OCI-LY3 (cell line): ENCODE data around the gene SYNE1.

Experiments used
- H2AFZ ChIP-seq: fragments of 200-600, 300-600 bp; shearing (Covaris generic); 2 replicates; pipeline ENCODE4 v1.6.0; 2014; ENCODE audit warnings: antibody characterized with exemption, low read depth, low read length
- H3K27ac ChIP-seq: fragments of 200-600, 300-600 bp; sonication (generic); 2 replicates; pipeline ENCODE4 v1.5.1; 2014; ENCODE audit warnings: mild to moderate bottlenecking, low read length, moderate library complexity, mixed read lengths
- H3K27me3 ChIP-seq: fragments of 200-600, 300-600 bp; sonication (generic); 2 replicates; pipeline ENCODE4 v1.6.1; 2014; ENCODE audit warnings: low read depth, low read length, mixed read lengths
- H3K36me3 ChIP-seq: fragments of 200-600, 300-600 bp; sonication (generic); replicated peaks from 2 replicates; pipeline ENCODE3; 2014; ENCODE audit warnings: low read depth, low read length, mixed read lengths
- H3K4me1 ChIP-seq: fragments of 300-600, 200-600 bp; sonication (generic); 2 replicates; pipeline ENCODE4 v1.6.1; 2014; ENCODE audit warnings: low read length, mixed read lengths
- H3K4me2 ChIP-seq: fragments of 200-600, 300-600 bp; sonication (generic); 2 replicates; pipeline ENCODE4 v1.6.1; 2014; ENCODE audit warnings: low read length, mixed read lengths
- H3K4me3 ChIP-seq: fragments of 300-600, 200-600 bp; sonication (generic); 2 replicates; pipeline ENCODE4 v1.5.1; 2014; ENCODE audit warnings: antibody characterized with exemption, mild to moderate bottlenecking, low read length, moderate library complexity
- H3K79me2 ChIP-seq: fragments of 300-600, 200-600 bp; shearing (Covaris generic); 2 replicates; pipeline ENCODE4 v1.6.1; 2014; ENCODE audit warnings: mild to moderate bottlenecking, low read length, mixed read lengths
- H3K9ac ChIP-seq: fragments of 300-600, 200-600 bp; shearing (Covaris generic); 2 replicates; pipeline ENCODE4 v1.6.0; 2014; ENCODE audit warnings: mild to moderate bottlenecking, low read length, moderate library complexity
- H3K9me3 ChIP-seq: fragments of 200-600, 300-600 bp; shearing (Covaris generic); 2 replicates; pipeline ENCODE4 v1.6.1; 2014; ENCODE audit warnings: low read length, mixed read lengths; ENCODE audit not compliant: insufficient read depth
- H4K20me1 ChIP-seq: fragments of 200-600, 300-600 bp; sonication (generic); 2 replicates; pipeline ENCODE4 v1.6.1; 2016; ENCODE audit warnings: low read length, mixed read lengths; ENCODE audit not compliant: insufficient read depth
- EZH2phosphoT487 ChIP-seq: fragments of 200-600 bp; shearing (Covaris generic); IDR thresholded peaks from 2 replicates; pipeline ENCODE4 v1.6.1; 2018; ENCODE audit warnings: antibody characterized with exemption, mixed run types, low read depth
- TF ChIP-seq, protein P1 (sequence below): fragments of 200-600, 300-600 bp; sonication (generic); IDR thresholded peaks from 2 replicates; pipeline ENCODE4 v1.5.1; 2014; ENCODE audit warnings: antibody characterized with exemption, low read length, low read depth

The SYNE1 gene

DNA sequence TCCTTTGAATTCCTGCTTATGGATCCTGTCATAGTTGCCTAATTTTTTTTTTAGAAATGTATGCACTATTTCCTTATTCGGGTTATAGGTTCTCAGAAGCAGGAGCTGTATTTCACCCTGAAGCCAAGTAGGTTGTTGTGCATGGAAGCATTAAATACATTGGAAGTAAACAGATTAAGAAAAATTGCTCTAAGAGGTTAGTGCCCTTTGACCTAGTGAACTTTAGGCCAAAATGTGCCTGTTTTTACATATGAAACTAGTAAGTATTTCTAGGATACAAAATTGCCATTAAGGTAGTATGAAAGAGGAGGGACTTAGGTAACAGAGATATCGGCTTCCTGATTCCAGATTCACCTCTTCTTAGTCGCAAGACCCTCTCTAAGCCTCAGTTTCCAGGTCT, 377.9 kb downstream of the SYNE1 start:
- H3K4me3 ChIP-seq: no peak overlapping the region
- no peaks in the 10 kb centered on the region for H4K20me1 ChIP-seq
- H3K27me3 ChIP-seq: no peaks in the 10 kb centered on the region
- no peak overlapping the region for H3K9ac ChIP-seq
- H3K4me1 ChIP-seq: no peaks in the 10 kb centered on the region
- H3K4me2 ChIP-seq: no peak overlapping the region
- H2AFZ ChIP-seq: no peak overlapping the region
- H3K79me2 ChIP-seq: no peaks in the 10 kb centered on the region
- no peaks in the 10 kb centered on the region for H3K36me3 ChIP-seq
- H3K9me3 ChIP-seq: no peaks in the 10 kb centered on the region
- TF ChIP-seq, protein P1, sequence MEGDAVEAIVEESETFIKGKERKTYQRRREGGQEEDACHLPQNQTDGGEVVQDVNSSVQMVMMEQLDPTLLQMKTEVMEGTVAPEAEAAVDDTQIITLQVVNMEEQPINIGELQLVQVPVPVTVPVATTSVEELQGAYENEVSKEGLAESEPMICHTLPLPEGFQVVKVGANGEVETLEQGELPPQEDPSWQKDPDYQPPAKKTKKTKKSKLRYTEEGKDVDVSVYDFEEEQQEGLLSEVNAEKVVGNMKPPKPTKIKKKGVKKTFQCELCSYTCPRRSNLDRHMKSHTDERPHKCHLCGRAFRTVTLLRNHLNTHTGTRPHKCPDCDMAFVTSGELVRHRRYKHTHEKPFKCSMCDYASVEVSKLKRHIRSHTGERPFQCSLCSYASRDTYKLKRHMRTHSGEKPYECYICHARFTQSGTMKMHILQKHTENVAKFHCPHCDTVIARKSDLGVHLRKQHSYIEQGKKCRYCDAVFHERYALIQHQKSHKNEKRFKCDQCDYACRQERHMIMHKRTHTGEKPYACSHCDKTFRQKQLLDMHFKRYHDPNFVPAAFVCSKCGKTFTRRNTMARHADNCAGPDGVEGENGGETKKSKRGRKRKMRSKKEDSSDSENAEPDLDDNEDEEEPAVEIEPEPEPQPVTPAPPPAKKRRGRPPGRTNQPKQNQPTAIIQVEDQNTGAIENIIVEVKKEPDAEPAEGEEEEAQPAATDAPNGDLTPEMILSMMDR: no peak
- no peak for TF ChIP-seq EZH2phosphoT487
- H3K27ac ChIP-seq: no peak overlapping the region

DNA sequence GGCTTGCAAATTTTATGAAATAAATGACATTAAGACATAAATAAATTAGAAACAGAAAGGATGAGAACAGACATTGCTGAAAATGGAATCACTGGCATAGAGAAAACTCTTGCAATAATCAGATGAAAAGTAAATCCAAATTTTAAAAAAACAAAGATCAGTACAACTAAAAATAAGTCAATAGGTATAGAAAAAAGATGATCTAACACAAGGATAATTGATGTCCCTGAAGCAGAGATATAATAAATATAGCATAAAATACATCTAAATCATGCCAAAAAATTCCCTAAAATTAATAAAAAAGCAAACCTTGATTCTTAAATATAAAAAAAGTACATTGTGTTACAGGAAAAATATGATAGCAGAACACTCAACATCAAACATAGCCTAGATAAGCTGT, 379.6 kb downstream of the SYNE1 start:
- H3K79me2 ChIP-seq: no peaks in the 10 kb centered on the region
- H3K4me3 ChIP-seq: no peak overlapping the region
- TF ChIP-seq, protein P1: no peak
- TF ChIP-seq EZH2phosphoT487: no peak
- H3K4me1 ChIP-seq: no peaks in the 10 kb centered on the region
- H3K4me2 ChIP-seq: no peak overlapping the region
- H4K20me1 ChIP-seq: no peaks in the 10 kb centered on the region
- H3K9ac ChIP-seq: no peak overlapping the region
- H2AFZ ChIP-seq: no peak overlapping the region
- H3K27ac ChIP-seq: no peak overlapping the region
- no peaks in the 10 kb centered on the region for H3K9me3 ChIP-seq
- no peaks in the 10 kb centered on the region for H3K36me3 ChIP-seq
- H3K27me3 ChIP-seq: no peaks in the 10 kb centered on the region

DNA sequence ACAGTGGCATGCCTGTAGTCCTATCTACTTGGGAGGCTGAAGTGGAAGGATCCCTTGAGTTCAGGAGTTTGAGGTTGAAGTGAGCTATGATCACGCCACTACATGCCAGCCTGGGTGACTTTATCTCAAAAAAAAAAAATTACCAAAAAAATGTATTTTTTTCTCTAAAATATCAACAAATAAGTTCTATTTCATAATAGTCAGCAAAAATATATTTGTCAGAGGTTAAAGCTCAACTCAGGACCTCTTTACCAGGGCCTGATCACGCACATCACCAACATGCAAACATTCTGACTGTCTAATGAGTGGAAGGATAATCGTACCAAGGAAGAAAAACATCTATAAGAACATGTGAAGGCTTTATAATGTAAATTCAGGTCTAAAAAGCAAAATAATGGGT, 387.0 kb downstream of the SYNE1 start:
- no peaks in the 10 kb centered on the region for H3K79me2 ChIP-seq
- H3K4me3 ChIP-seq: no peak overlapping the region
- no peak overlapping the region for H3K4me2 ChIP-seq
- H3K27ac ChIP-seq: no peak overlapping the region
- no peak overlapping the region for H3K9ac ChIP-seq
- H4K20me1 ChIP-seq: no peaks in the 10 kb centered on the region
- no peaks in the 10 kb centered on the region for H3K36me3 ChIP-seq
- no peak overlapping the region for H2AFZ ChIP-seq
- TF ChIP-seq, protein P1: no peak
- no peak for TF ChIP-seq EZH2phosphoT487
- H3K9me3 ChIP-seq: no peaks in the 10 kb centered on the region
- H3K4me1 ChIP-seq: no peaks in the 10 kb centered on the region
- no peaks in the 10 kb centered on the region for H3K27me3 ChIP-seq

DNA sequence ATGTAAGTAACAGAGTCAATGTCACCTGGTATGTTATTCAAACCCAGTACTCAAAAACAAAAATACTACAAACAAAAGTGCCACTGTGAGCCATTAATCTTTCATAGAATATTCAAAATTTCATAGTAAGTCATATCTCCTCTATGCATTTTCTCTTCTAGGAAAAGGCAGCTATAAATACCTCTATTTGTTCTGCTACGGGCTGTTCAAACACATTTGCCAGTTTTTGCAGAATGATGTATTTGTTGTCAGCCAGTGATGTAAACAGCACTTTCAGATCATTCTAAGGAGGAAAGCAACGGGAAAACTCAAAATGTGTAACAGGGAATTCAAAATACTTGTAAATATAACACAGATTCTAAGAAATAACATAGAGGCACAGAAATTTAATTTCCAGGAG, 388.2 kb downstream of the SYNE1 start:
- no peaks in the 10 kb centered on the region for H4K20me1 ChIP-seq
- H3K79me2 ChIP-seq: no peaks in the 10 kb centered on the region
- no peaks in the 10 kb centered on the region for H3K9me3 ChIP-seq
- H3K4me3 ChIP-seq: no peak overlapping the region
- no peak overlapping the region for H3K9ac ChIP-seq
- H3K4me1 ChIP-seq: no peaks in the 10 kb centered on the region
- no peaks in the 10 kb centered on the region for H3K27me3 ChIP-seq
- H3K4me2 ChIP-seq: no peak overlapping the region
- no peak for TF ChIP-seq EZH2phosphoT487
- TF ChIP-seq, protein P1: no peak
- no peaks in the 10 kb centered on the region for H3K36me3 ChIP-seq
- H2AFZ ChIP-seq: no peak overlapping the region
- no peak overlapping the region for H3K27ac ChIP-seq
